Stimulated activated naive CD8-positive, alpha-beta T cell treated with anti-CD3 and anti-CD28 coated beads, Interleukin-15, Interleukin-2, amounts not matched to agents 100 ng/mL and 50 ng/mL, for 24 hours (primary cell): ENCODE data around the gene ZNF688.

ENCODE experiments used
- H3K27ac Mint-ChIP-seq: one replicate; pipeline ENCODE4 v1.8.0; 2021; ENCODE audit warnings: mild to moderate bottlenecking, mixed read lengths
- H3K27me3 Mint-ChIP-seq: one replicate; pipeline ENCODE4 v1.8.0; 2021; ENCODE audit warnings: mixed read lengths
- H3K36me3 Mint-ChIP-seq: one replicate; pipeline ENCODE4 v1.8.0; 2021; ENCODE audit warnings: low read depth, mixed read lengths
- H3K4me1 Mint-ChIP-seq: one replicate; pipeline ENCODE4 v1.8.0; 2021; ENCODE audit warnings: low read depth, mixed read lengths
- H3K4me3 Mint-ChIP-seq: one replicate; pipeline ENCODE4 v1.8.0; 2021; ENCODE audit warnings: mild to moderate bottlenecking, mixed read lengths
- H3K9me3 Mint-ChIP-seq: one replicate; pipeline ENCODE4 v1.8.0; 2021; ENCODE audit warnings: mixed read lengths

Gene ZNF688

DNA sequence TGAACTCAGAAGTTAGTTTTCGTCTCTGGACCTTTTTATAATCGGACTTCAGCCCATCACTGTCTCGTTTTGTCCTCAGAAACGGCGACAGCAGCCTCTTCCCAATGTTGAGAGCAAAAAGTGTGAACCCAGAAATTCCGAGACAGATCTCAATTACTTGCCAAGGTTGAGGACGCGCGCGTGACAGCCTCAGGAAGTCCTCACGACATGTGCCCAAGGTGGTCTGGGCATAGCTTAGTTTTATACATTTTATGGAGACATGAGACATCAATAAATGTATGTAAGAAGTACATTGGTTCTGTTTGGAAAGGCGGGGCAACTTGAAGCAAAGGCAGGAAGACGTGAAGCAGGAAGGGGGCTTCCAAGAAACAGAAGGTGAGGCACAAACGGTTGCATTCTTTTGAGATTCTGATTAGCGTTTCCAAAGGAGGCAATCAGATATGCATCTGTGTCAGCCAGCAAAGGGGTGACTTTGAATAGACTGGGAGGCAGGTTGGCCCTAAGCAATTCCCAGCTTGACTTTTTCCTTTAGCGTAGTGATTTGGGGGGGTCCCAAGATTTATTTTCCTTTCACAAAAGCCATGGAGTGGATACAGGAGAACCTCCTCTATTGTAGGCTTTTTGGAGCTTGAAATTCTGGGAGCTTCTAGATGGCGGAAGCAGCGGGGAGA lies 36.3 kb downstream of the ZNF688 start:
- peaks cover 45% of the 10 kb centered on the region for H3K4me1 Mint-ChIP-seq
- peaks cover 45% of the 10 kb centered on the region for H3K36me3 Mint-ChIP-seq
- peak overlapping the region; percentile 100 for H3K27ac Mint-ChIP-seq
- H3K4me3 Mint-ChIP-seq = peak overlapping the region; percentile 98
- no peaks in the 10 kb centered on the region for H3K9me3 Mint-ChIP-seq
- H3K27me3 Mint-ChIP-seq = no peaks in the 10 kb centered on the region

DNA sequence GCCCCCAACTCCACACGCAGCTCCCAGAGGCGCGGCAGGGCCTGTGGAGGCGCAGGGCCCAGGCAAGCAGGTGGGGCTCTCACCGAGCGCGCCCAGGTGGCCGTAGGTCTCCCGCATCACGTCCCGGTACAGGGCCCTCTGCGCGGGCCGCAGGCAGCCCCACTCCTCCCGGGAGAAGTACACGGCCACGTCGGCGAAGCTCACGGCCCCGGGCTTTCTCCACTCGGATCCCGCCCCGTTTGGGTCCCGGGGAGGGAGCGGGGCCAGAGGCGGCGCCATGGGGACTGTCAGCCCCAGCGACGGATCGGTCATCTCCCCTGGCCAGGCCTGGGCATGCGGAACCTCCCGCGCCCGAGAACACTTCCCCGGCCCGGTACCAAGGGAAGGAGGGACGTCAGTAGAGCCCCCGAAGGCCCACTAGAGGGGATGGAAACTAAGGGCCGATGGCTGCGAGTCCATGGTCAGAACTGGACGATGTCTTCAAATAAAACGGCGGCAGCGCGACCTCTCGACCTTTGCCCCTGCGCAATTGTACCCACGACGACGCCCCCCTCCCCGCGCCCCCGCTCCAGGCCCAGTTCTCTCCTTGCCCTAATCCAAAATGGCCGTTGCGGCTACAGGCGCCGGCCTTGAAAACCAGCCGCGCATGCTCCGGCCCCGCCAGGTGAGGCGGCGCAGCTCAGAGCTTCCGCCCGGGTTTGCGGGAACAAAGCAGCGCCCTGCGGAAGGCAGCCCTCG lies 37.0 kb downstream of the ZNF688 start, which contains the start of gene ZNF747:
Gene ZNF747 (minus strand): TSS at position 491 of the 738 bp plus-strand sequence. CDS start 179 bp downstream, at position 312.
- no peaks in the 10 kb centered on the region for H3K9me3 Mint-ChIP-seq
- H3K4me3 Mint-ChIP-seq = peak within 1 kb of the TSS; percentile 98
- H3K27ac Mint-ChIP-seq = peak within 1 kb of the TSS; percentile 100
- H3K36me3 Mint-ChIP-seq = peaks cover 45% of the 10 kb centered on the region
- H3K4me1 Mint-ChIP-seq = peaks cover 50% of the 10 kb centered on the region
- H3K27me3 Mint-ChIP-seq = no peaks in the 10 kb centered on the region

DNA sequence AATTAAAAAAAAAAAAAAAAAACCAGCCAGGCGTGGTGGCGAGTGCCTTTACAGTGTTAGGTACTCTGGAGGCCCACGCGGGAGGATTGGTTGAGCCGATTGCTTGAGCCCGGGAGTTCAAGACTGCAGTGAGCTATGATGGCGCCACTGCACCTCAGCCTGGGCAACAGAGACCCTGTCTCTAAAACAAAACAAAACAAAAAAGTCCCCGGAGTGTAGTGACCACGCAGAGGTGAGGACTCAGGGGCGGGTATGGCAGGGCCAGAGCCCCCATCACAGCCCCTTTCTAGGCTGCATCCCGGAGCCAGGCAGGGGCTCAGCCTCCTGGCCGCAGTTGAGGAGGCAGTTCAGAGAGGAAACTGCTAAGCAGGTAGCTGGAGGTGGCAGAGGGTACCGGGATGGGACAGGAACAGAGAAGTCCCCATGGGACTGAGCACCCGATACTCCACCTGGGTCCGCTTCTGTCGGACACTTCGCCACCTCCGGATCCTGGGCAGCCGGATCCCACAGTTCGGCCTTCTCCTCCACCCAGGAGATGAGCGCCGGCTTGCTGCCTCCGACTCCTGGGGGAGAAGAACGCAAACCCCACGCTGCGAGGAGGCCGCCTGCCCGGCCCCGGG lies 37.7 kb downstream of the ZNF688 start:
- peaks cover 54% of the 10 kb centered on the region for H3K4me1 Mint-ChIP-seq

DNA sequence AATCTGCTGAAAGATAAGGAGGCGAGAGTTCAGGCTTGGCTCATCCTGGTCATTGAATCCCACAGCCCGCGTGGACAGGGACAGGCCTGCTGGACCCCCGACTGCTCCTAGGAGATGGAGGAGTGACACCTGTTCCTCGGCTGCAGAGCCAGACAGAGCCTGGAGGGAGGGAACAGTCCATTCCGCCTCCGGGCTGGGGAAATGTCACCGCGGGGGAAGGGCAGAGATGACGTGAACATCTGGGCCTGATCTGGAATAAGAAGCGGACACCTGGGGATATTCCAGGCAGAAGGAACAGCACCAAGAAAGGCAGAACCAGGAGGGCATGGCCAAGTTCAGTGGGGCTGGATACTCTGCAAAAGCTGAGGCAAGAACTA lies 38.4 kb downstream of the ZNF688 start:
- no peaks in the 10 kb centered on the region for H3K9me3 Mint-ChIP-seq
- no peaks in the 10 kb centered on the region for H3K27me3 Mint-ChIP-seq
- peaks cover 57% of the 10 kb centered on the region for H3K4me1 Mint-ChIP-seq
- peaks cover 44% of the 10 kb centered on the region for H3K36me3 Mint-ChIP-seq
- peak overlapping the region; percentile 91 for H3K27ac Mint-ChIP-seq
- H3K4me3 Mint-ChIP-seq = peak overlapping the region; percentile 98

More for the DNA sequence above, 37.7 kb downstream of the ZNF688 start:
- H3K9me3 Mint-ChIP-seq = no peaks in the 10 kb centered on the region
- H3K36me3 Mint-ChIP-seq = peaks cover 45% of the 10 kb centered on the region
- H3K27me3 Mint-ChIP-seq = no peaks in the 10 kb centered on the region
- H3K4me3 Mint-ChIP-seq = peak overlapping the region; percentile 98
- H3K27ac Mint-ChIP-seq = peak overlapping the region; percentile 91

DNA sequence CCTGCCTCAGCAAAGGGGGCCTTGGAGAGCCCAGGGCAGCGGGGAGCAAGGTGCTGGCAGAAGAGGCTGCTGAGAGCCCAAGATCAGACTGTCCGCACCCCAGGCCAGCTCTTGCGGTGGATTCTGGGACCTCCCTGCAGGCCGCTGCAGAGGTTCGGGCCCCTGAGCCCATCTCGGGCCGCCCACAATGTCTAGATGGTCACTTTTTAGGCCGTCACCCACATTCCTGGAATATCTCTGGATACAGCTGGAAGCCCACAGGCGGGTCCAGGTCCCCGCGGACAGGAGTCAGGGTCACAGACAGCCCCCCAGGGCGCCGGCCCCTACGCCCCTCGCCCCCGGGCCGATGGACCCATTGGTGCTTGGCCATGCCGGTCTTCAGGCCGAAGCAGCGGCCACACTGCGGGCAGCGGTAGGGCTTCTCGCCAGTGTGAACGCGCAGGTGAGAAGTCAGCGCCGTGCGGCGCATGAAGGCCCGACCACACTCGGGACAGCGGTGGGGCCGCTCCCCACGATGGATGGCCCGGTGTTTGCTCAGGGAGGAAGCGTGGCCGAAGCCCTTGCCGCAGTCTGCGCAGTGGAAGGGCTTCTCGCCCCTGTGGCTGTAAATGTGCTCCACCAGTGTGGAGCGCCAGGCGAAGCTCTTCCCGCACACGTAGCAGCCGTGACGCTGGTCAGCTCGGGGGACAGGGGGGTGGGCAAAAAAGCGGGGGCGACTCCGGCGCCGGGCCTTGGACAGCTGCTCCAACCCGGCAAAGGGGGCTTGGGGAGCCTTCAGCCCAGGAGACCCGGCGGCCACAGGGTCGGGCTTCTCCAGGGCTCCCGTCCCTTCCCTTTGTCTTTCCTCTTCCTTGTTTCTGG lies 39.0 kb downstream of the ZNF688 start:
- H3K4me1 Mint-ChIP-seq = peaks cover 57% of the 10 kb centered on the region

DNA sequence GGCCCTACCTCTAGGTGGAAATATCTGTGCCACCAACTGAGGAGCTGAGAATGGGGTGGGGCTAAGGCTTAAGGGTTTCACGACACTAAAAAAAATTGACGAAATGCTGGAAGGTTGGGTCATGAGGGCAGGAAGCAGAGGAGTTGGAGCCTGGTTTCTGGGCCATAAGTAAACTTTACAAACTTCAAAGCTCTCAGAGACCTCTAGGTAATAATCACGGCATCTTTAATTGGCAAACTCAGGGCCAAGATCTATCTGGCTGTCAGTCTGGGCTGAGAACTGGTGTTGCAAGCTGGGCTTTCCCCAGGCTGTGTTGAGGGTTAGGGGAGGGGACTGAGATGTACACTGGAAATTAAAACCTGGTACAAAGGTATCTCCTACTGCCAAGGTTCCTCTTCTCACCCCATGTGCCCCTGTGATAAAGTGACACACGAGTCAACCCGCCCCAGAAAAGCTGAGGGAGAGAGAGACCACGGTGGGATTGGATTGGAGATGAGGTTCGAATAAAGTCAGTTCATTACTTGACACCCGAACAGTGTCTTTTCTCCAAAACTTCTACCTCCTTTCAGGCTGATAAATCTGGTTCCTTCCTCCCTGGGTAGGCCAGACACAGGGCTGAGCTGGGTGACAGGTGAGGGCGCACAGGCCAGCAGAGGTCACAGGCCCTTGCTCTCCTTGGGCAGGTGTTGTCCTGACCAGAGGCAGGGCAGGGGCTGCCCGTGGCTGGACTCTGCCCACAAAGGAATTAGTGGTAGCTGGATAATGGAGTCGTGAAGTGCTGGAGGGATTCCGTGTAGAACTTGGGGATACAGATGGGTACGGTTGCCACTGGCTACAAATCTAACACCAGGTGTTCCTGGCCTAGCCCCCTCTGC lies 41.1 kb downstream of the ZNF688 start:
- Mint-ChIP-seq H3K36me3 (peaks cover 21% of the 10 kb centered on the region), H3K27ac (peak overlapping the region; percentile 55), H3K4me3 (no peak overlapping the region), H3K9me3 (no peaks in the 10 kb centered on the region), H3K27me3 (no peaks in the 10 kb centered on the region), H3K4me1 (peaks cover 46% of the 10 kb centered on the region)

More for the DNA sequence above, 39.0 kb downstream of the ZNF688 start:
- H3K27ac Mint-ChIP-seq = peak overlapping the region; percentile 91
- no peaks in the 10 kb centered on the region for H3K27me3 Mint-ChIP-seq
- H3K4me3 Mint-ChIP-seq = no peak overlapping the region
- H3K9me3 Mint-ChIP-seq = no peaks in the 10 kb centered on the region
- peaks cover 38% of the 10 kb centered on the region for H3K36me3 Mint-ChIP-seq

DNA sequence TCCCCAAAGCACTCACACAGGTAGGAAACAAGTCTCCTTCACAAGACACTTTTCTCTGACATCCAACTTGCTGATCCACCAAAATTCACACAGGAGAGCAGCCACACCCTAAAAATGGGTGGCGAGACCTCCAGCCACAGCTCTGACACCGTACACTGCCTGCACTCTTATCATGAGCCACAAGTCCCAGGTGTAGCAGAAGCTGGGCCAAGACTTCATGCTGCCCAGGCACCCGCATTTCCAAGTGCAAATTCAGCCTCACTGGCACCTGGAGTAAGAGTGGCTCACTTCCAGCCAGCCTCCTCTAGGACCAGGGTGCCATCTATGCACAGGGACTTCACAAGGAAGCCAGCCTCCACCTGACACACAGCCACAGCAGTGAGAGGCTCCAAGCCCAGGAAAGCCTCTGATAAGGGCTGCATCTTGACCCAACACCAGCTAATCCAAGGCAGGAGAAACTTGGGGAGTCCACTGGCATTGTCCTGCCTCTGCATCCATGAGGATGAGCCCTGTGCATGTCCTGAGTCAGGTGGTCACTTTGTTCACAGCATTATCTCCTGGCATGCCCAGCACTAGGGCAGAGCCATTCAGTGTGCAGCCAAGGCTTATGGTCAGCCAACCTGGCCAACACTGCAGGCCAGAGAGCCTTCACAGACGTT lies 42.6 kb downstream of the ZNF688 start:
- Mint-ChIP-seq H3K36me3 (peaks cover 17% of the 10 kb centered on the region), H3K27me3 (no peaks in the 10 kb centered on the region), H3K27ac (no peak overlapping the region), H3K4me3 (no peak overlapping the region), H3K4me1 (peaks cover 43% of the 10 kb centered on the region), H3K9me3 (no peaks in the 10 kb centered on the region)

DNA sequence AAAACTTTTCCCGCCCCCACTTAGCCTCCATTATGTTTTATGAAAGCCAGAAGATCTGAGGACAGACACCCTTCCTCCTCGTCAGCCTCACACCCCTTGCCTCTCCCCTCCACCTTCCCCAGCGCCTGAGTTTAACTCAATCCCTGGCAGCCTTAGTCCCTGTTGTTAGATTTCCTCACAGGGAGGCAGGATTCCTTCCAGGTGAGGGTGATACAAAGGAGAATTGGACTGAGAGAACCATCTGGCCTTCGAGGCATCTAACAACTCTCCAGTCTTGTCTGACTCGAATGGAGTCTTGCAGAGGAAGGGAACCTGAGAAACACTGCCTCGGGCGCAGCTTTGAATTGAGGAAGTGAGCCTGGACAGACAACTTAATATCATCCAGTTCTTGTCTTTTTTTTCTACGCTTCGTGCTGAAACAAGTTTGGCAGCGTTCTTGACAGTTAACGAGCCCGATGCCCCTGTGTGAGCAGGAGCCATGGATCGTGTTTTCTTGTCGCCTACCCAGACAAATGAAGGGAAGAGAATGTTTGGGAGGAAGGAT lies 43.8 kb downstream of the ZNF688 start:
- Mint-ChIP-seq H3K4me3 (peak overlapping the region; percentile 71), H3K4me1 (peaks cover 32% of the 10 kb centered on the region), H3K27me3 (no peaks in the 10 kb centered on the region), H3K27ac (peak overlapping the region; percentile 62), H3K36me3 (peaks cover 12% of the 10 kb centered on the region), H3K9me3 (no peaks in the 10 kb centered on the region)

DNA sequence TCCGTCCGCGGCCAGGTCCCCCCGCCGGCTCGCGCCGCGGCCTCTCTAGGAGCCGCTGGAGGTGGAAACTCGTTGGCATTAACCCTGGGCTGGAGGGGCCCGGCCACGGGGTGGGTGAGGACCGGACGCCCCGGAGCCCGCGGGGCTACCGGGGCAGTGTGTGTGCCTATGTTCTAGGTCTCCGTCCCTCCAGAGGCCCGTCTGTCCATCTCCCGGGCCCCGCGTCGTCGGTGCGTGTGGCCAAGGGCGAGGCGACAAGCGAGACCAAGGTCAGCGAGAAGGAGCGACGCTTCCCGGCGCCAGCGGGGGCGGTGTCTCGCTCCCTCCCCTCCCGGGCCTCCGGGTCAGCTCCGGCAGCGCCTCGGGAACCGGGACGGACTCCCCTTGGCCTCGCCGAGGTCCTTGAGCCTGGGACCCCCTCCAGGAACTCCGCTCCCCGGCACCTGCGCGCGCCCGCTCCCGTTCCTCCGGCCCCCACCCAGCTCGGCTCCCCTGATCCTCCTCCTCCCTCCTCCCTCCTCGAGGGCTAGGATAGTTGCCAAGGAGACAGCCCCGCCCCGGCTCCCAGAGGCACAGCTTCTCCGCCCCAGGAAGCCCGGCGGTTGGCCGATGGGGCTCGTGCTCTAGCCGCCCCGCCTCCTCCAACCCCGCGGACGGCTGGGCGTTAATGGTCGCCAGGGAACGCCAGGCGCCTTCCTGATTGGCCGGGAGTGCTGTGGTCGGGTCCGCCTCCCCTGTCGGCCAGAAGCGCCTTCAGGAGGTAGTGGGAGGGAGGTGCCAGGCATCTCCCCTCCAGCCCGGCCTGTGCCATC lies 44.5 kb downstream of the ZNF688 start:
- Mint-ChIP-seq H3K27me3 (no peaks in the 10 kb centered on the region), H3K27ac (peak overlapping the region; percentile 62), H3K4me3 (peak overlapping the region; percentile 71), H3K9me3 (no peaks in the 10 kb centered on the region), H3K36me3 (peaks cover 17% of the 10 kb centered on the region), H3K4me1 (peaks cover 32% of the 10 kb centered on the region)

DNA sequence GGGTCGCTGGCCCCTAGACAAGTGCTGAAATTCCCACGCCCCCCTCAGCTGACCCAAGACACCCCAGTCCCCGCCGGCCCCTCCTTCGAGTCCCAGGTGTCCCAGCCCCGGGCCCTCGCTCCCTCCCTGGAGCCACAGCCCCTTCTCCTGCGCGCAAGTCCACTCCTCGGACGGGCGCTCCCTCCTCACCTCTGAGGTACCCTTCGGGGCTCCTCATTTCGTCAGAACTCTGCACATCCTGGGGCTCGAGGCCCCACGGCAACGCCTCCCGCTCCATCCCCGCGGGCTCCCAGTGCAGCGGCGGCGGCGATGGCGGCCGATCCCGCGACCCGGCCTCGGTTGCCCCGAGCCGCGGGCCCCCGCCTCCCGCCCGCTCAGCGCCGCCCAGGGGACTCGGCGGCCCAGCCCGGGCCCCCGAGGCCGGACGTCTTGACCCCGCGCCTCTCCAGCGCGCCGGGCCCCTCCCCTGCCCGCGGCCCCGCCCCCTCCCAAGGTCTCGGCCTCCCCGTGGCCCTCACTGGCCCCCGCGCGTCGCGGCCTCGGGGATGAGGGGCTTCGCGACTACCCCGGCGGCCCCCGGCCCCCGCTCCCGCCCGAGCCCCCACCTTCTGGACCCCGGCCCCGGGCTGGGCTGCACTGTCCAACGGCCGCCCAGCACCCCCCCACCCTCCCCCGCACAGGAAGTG lies 45.2 kb downstream of the ZNF688 start, which contains the start of gene ZNF768:
Gene ZNF768 (minus strand): TSS at position 430 of the 686 bp plus-strand sequence. CDS start 153 bp downstream, at position 277.
- H3K27ac Mint-ChIP-seq = peak within 1 kb of the TSS; percentile 62
- H3K36me3 Mint-ChIP-seq = peaks cover 20% of the 10 kb centered on the region
- no peaks in the 10 kb centered on the region for H3K9me3 Mint-ChIP-seq
- H3K4me3 Mint-ChIP-seq = peak within 1 kb of the TSS; percentile 82
- H3K4me1 Mint-ChIP-seq = peaks cover 32% of the 10 kb centered on the region
- H3K27me3 Mint-ChIP-seq = no peaks in the 10 kb centered on the region

DNA sequence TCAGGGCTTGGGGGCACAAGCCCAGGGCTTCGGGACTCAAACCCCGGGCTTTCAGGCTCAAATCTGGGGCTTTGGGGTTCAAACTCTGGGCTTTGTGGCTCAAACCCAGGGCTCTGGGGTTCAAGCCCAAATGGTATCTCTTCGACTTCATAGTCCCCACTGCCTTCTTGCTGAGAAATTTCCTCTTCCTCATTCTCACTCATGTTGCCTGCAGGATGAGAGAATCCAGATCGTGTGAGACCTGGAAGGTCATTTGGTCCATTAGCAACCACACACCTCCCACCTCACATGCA lies 45.7 kb downstream of the ZNF688 start:
- Mint-ChIP-seq H3K9me3 (no peaks in the 10 kb centered on the region), H3K36me3 (peaks cover 16% of the 10 kb centered on the region), H3K4me1 (peaks cover 30% of the 10 kb centered on the region), H3K4me3 (peak overlapping the region; percentile 82), H3K27ac (no peak overlapping the region), H3K27me3 (no peaks in the 10 kb centered on the region)
